H1 (cell line): ENCODE data around the gene SGSM1. TPM values are rescaled to one million over a fixed set of nuclear protein-coding genes. Genes with fewer than 3 reads are reported as not detected.

ENCODE experiments used
- ATF3 ChIP-seq: IDR thresholded peaks from 2 replicates; pipeline ENCODE4 v1.6.1; 2011; ENCODE audit warnings: low read depth, mild to moderate bottlenecking, low read length; ENCODE audit not compliant: insufficient read depth
- EZH2 ChIP-seq: fragments of 200-600 bp; sonication (generic); IDR thresholded peaks from 2 replicates; pipeline ENCODE4 v1.7.1; 2012; ENCODE audit warnings: low read depth, mild to moderate bottlenecking, moderate library complexity, low read length, inconsistent platforms; ENCODE audit not compliant: severe bottlenecking
- GABPA ChIP-seq: IDR thresholded peaks from 2 replicates; pipeline ENCODE4 v1.6.1; 2011; ENCODE audit warnings: mild to moderate bottlenecking, low read length, moderate library complexity, borderline replicate concordance; ENCODE audit not compliant: insufficient read depth
- JUN ChIP-seq: IDR thresholded peaks from 2 replicates; pipeline ENCODE4 v1.6.1; 2011; ENCODE audit warnings: low read depth, mild to moderate bottlenecking, improper control_type of control experiment, low read length
- RNF2 ChIP-seq: fragments of 200-900, 300-1000 bp; sonication (generic); IDR thresholded peaks from 2 replicates; pipeline ENCODE4 v1.7.1; 2016; ENCODE audit warnings: borderline replicate concordance, low read depth, mild to moderate bottlenecking, antibody characterized with exemption, low read length; ENCODE audit not compliant: poor library complexity, severe bottlenecking; ENCODE audit errors: missing control alignments
- YY1 ChIP-seq: IDR thresholded peaks from 2 replicates; pipeline ENCODE4 v1.6.1; 2011; ENCODE audit warnings: low read depth, mild to moderate bottlenecking, low read length
- polyA plus RNA-seq, 7 experiments: library from polyadenylated mRNA; depleted of rRNA in 3 of 7; stranded (reverse) in 5 of 7; unstranded in 2 of 7; fragments of >200 nt in 5 of 7; fragments of 200-250 nt in 2 of 7; gene quantifications; 1 replicate in 5 of 7; 2 replicates in 1 of 7; 4 replicates in 1 of 7; pipeline versions ENCODE4 v1.2.1 to v1.2.3, GENCODE V29; 2011 to 2013; ENCODE audit warnings: missing spikeins in 2 of 7, mixed read lengths in 2 of 7
- total RNA-seq: library from RNA; stranded (reverse); fragmentation: NEBNext Ultra II Directional; extraction: Animal tissue kit (Norgen Biotek cat#: 25700); gene quantifications from 2 replicates; pipeline ENCODE4 v1.2.1, GENCODE V29; 2021

SGSM1 gene
- total and polyA plus RNA-seq, 2 of the 8 experiments (the other 6 are each of a cell fraction or from before 2014, with no cell fraction given), result 2.8 to 5.2 TPM

DNA sequence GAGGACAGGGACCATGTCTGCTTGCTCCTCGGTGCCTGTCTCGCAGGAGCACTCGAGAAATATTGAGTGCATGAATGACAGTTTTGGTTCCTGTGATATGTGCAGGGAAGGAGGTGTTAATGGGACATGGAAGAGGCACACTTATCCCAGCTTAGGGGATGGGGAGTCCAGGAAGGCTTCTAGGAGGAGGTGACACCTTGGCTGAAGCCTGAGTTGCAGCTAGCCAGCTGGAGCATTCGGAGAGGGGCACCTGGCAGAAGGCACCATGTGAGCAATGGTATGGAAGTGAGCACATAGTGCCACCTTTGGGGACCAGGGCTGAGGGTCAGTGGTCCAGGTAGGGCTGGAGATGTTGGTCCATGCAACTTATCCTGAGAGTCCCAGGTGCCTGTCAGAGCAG is 18.9 kb downstream of the SGSM1 start (continued):
- TF ChIP-seq ATF3 (no peak), JUN (no peak), RNF2 (no peak), EZH2 (no peak), GABPA (no peak), YY1 (no peak)
- TF ChIP-seq, all 59 proteins: peak for 0
